K562 (cell line): Measurements from ENCODE around the gene HIRIP3. TPM values are rescaled to one million over a fixed set of nuclear protein-coding genes. Genes with fewer than 3 reads are reported as not detected.

Source experiments
- ATAC-seq: fragments of 200-7000 bp; cut with Tn5 transposase; 3 replicates; pipeline ENCODE4 v1.9.1; 2020; ENCODE audit warnings: moderate library complexity
- BruUV-seq: library from RNA; stranded (reverse); fragments of 400-500 nt; replicated peaks from 2 replicates; lab custom pipeline; 2021; lab: Mats Ljungman, UMichigan
- CTCF ChIA-PET: fragments of 300-600 bp; formaldehyde crosslinking; extraction: SDS; loops from one replicate; lab custom pipeline; 2021; ENCODE audit warnings: low intra/inter-chr PET ratio; lab: Yijun Ruan, JAX
- POLR2A ChIA-PET: fragments of 300-600, 350-650 bp; sonication (Branson Sonifier 250); formaldehyde crosslinking; extraction: SDS; loops from one replicate; lab custom pipeline; 2021; ENCODE audit warnings: antibody characterized with exemption, inconsistent platforms; lab: Yijun Ruan, JAX
- DNase-seq, 4 experiments: peaks; one replicate each; pipeline versions ENCODE4 v3.0.0 to v3.0.0-alpha.2; 2011 to 2018; ENCODE audit warnings: low spot score in 3 of 4, mixed read lengths in 3 of 4; ENCODE audit errors: extremely low read depth in 1 of 4
- FAIRE-seq: peaks from 2 replicates; lab custom pipeline; 2011; peaks lifted over from hg19 to GRCh38; lab: Jason Lieb, UNC
- H2AFZ ChIP-seq: 2 replicates; pipeline ENCODE4 v1.6.0; 2011; ENCODE audit warnings: low read depth, low read length, control low read depth, inconsistent platforms
- H3K27ac ChIP-seq: fragments of 200-600 bp; 3 replicates; pipeline ENCODE4 v1.8.0; 2011; ENCODE audit warnings: low read depth, mild to moderate bottlenecking, control low read depth, inconsistent platforms, low read length, moderate library complexity, mixed read lengths; ENCODE audit errors: extremely low read depth
- H3K27me3 ChIP-seq, 2 experiments: fragments of 300-600 bp in 1 of 2; 2 replicates in 1 of 2; 3 replicates in 1 of 2; pipeline versions ENCODE4 v1.6.0 to v1.8.0; 2011; ENCODE audit warnings: inconsistent platforms in 2 of 2, low read length in 2 of 2, mild to moderate bottlenecking in 1 of 2, mixed read lengths in 1 of 2, moderate library complexity in 1 of 2; ENCODE audit not compliant: control insufficient read depth in 2 of 2, insufficient read depth in 2 of 2
- H3K36me3 ChIP-seq: fragments of 300-600 bp; 3 replicates; pipeline ENCODE4 v1.8.0; 2011; ENCODE audit warnings: mild to moderate bottlenecking, low read length, inconsistent platforms; ENCODE audit not compliant: control insufficient read depth, insufficient read depth
- H3K4me1 ChIP-seq, 2 experiments: fragments of 200-600 bp in 1 of 2; replicated peaks in 1 of 2; 2 replicates in 1 of 2; 3 replicates in 1 of 2; pipeline versions ENCODE4 v1.5.1 to v1.8.0; 2011; ENCODE audit warnings: inconsistent platforms in 2 of 2, low read length in 2 of 2, mild to moderate bottlenecking in 1 of 2, mixed read lengths in 1 of 2, moderate library complexity in 1 of 2; ENCODE audit not compliant: control insufficient read depth in 2 of 2, insufficient read depth in 2 of 2
- H3K4me2 ChIP-seq: 2 replicates; pipeline ENCODE4 v1.6.1; 2011; ENCODE audit warnings: low read length, control low read depth, inconsistent platforms, mixed read lengths; ENCODE audit not compliant: insufficient read depth
- H3K4me3 ChIP-seq: fragments of 200-600 bp; sonication (generic), shearing (Covaris generic); 2 replicates; pipeline ENCODE4 v1.5.1; 2016; ENCODE audit warnings: control low read depth, inconsistent platforms
- H3K79me2 ChIP-seq: fragments of 200-600 bp; 3 replicates; pipeline ENCODE4 v1.8.0; 2011; ENCODE audit warnings: low read length, inconsistent platforms; ENCODE audit not compliant: control insufficient read depth, insufficient read depth
- H3K9ac ChIP-seq, 2 experiments: 2 replicates each; pipeline versions ENCODE4 v1.6.0 to v1.6.1; 2011; ENCODE audit warnings: low read depth in 2 of 2, low read length in 2 of 2, control low read depth in 1 of 2, inconsistent platforms in 1 of 2, mild to moderate bottlenecking in 1 of 2, mixed read lengths in 1 of 2; ENCODE audit not compliant: insufficient read depth in 1 of 2
- H3K9me1 ChIP-seq: one replicate; pipeline ENCODE4 v1.6.0; 2011; ENCODE audit warnings: inconsistent platforms, mild to moderate bottlenecking, low read length, moderate library complexity; ENCODE audit not compliant: control insufficient read depth, insufficient read depth
- H3K9me3 ChIP-seq: replicated peaks from 2 replicates; pipeline ENCODE4 v1.5.1; 2011; ENCODE audit warnings: low read depth, low read length, inconsistent platforms; ENCODE audit not compliant: control insufficient read depth, insufficient read depth
- H4K20me1 ChIP-seq: replicated peaks from 2 replicates; pipeline ENCODE4 v1.6.1; 2011; ENCODE audit warnings: low read length, inconsistent platforms, mixed read lengths; ENCODE audit not compliant: control insufficient read depth, insufficient read depth
- ARID2 ChIP-seq: fragments of 450-650 bp; IDR thresholded peaks from 2 replicates; pipeline ENCODE4 v1.6.1; 2017; ENCODE audit warnings: antibody characterized with exemption, mild to moderate bottlenecking
- FOXJ2 ChIP-seq: fragments of 200-800 bp; sonication (Bioruptor generic); IDR thresholded peaks from 2 replicates; pipeline ENCODE4 v1.6.1; 2016; ENCODE audit warnings: missing genetic modification characterization, missing compliant biosample characterization
- NFYB ChIP-seq: IDR thresholded peaks from 2 replicates; pipeline ENCODE4 v1.6.1; 2011; ENCODE audit warnings: mild to moderate bottlenecking, moderate library complexity; ENCODE audit not compliant: insufficient read length; ENCODE audit errors: extremely low read depth
- POLR2G ChIP-seq: fragments of 200-400 bp; formaldehyde crosslinking; IDR thresholded peaks from 2 replicates; pipeline ENCODE4 v1.6.1; 2017; ENCODE audit warnings: low read depth, mild to moderate bottlenecking, antibody characterized with exemption, low read length, moderate library complexity
- RBFOX2 ChIP-seq: fragments of 200-400 bp; formaldehyde crosslinking; IDR thresholded peaks from 2 replicates; pipeline ENCODE4 v1.6.1; 2017; ENCODE audit warnings: low read depth, mild to moderate bottlenecking, low read length, moderate library complexity
- ZNF780A ChIP-seq: fragments of 250-450 bp; sonication (Bioruptor Pico); IDR thresholded peaks from 2 replicates; pipeline ENCODE4 v1.5.0; 2021; ENCODE audit warnings: mild to moderate bottlenecking
- WGBS: fragments of 100-300 bp; shearing (Covaris generic); methylation state at CpG from one replicate; pipeline ENCODE4 v1.1.6; 2016; ENCODE audit warnings: low coverage, mixed read lengths; ENCODE audit not compliant: insufficient coverage; ENCODE audit errors: missing lambda C conversion rate; 5-methylcytosine and 5-hydroxymethylcytosine counted together
- in situ Hi-C: fragments of 300-500 bp; cut with MboI; formaldehyde crosslinking; loops from 4 replicates; pipeline ENCODE4 v1.15.0; 2018; ENCODE audit warnings: inconsistent platforms, mixed read lengths
- intact Hi-C: fragments of 100-400 bp; cut with micrococcal nuclease; formaldehyde crosslinking; loops from 2 replicates; pipeline ENCODE4 v1.14.2; 2022
- polyA plus RNA-seq, 8 experiments: library from polyadenylated mRNA; depleted of rRNA in 4 of 8; stranded (reverse) in 5 of 8; unstranded in 3 of 8; fragments of >200 nt; fragmentation: Nextera tagmentation in 2 of 8; fragmentation: Illumina TruSeq in 1 of 8; extraction: Ambion mirVana in 2 of 8; extraction: Trizol in 1 of 8; gene quantifications; 2 replicates each; pipeline versions ENCODE4 v1.2.1 to v1.2.3, GENCODE V29; 2011 to 2014; ENCODE audit warnings: inconsistent platforms in 1 of 8, missing spikeins in 1 of 8
- total RNA-seq, 7 experiments: library from RNA; depleted of rRNA in 6 of 7; stranded (reverse); fragments of >200 nt in 6 of 7; fragmentation: Illumina TruSeq in 2 of 7; extraction: Trizol in 2 of 7; gene quantifications; 2 replicates each; pipeline versions ENCODE4 v1.2.1 to v1.2.3, GENCODE V29; 2011 to 2021; ENCODE audit warnings: low replicate concordance in 1 of 7
- TF ChIP-seq, protein P1 (sequence below): fragments of 450-650 bp; conservative IDR thresholded peaks from 2 replicates; pipeline ENCODE4 v1.6.1; 2016; ENCODE audit warnings: missing genetic modification characterization, low read depth, mild to moderate bottlenecking, missing compliant biosample characterization, moderate library complexity

HIRIP3 gene
- total and polyA plus RNA-seq, 9 of the 15 experiments (the other 6 are each of a cell fraction or from before 2014, with no cell fraction given), result 3.3 to 38.2 (median 18.2) TPM

DNA sequence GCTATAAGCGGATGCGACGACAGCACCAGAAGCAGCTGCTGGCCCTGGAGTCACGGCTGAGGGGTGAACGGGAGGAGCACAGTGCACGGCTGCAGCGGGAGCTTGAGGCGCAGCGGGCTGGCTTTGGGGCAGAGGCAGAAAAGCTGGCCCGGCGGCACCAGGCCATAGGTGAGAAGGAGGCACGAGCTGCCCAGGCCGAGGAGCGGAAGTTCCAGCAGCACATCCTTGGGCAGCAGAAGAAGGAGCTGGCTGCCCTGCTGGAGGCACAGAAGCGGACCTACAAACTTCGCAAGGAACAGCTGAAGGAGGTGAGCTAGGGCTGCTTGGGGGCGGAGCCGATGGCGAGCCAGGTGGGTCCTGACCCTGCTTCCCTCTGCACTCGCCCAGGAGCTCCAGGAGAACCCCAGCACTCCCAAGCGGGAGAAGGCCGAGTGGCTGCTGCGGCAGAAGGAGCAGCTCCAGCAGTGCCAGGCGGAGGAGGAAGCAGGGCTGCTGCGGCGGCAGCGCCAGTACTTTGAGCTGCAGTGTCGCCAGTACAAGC, 10.1 kb downstream of the HIRIP3 start:
- intact Hi-C loops, result no loop called here

More for the DNA sequence above, 10.1 kb downstream of the HIRIP3 start:
- no peak for ATAC-seq
- Histone ChIP-seq H4K20me1 (0 out of 2 replicates have a peak, but pooled peaks cover under 1% of the 10 kb centered on the region), H3K4me1 (peaks cover 0 to 15% of the 10 kb centered on the region in 2 experiments; a peak in 1 of 5 replicates)
- WGBS, result 93% methylated on average over 19 of the region's 28 CpGs
- POLR2A ChIA-PET, result interaction anchor here (0.6 to 2.6 kb wide), 5 partner anchors 11 to 300 kb away, joined by 3 to 22 read pairs (median 3); partner anchors contain the start of gene TAOK2
- TF ChIP-seq RBFOX2 (peak; percentile 38), FOXJ2 (tag) (no peak), POLR2G (0 out of 2 replicates have a peak, but pooled peaks have one; percentile 29), NFYB (no peak), ARID2 (no peak), ZNF780A (CRISPR knock-in tag) (no peak)
- TF ChIP-seq, protein P1, sequence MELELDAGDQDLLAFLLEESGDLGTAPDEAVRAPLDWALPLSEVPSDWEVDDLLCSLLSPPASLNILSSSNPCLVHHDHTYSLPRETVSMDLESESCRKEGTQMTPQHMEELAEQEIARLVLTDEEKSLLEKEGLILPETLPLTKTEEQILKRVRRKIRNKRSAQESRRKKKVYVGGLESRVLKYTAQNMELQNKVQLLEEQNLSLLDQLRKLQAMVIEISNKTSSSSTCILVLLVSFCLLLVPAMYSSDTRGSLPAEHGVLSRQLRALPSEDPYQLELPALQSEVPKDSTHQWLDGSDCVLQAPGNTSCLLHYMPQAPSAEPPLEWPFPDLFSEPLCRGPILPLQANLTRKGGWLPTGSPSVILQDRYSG (tag), result no peak
- TF ChIP-seq, all 486 proteins: peak for 2
- in situ Hi-C loops, result no loop called here
- no peaks in the 10 kb centered on the region for H3K9me1 ChIP-seq
- H3K9ac ChIP-seq, result no peak overlapping the region
- DNase-seq (no peak), FAIRE-seq (no peak)
- H3K36me3 ChIP-seq, result peaks cover 100% of the 10 kb centered on the region
- CTCF ChIA-PET, result no interaction called here
- no peak overlapping the region for H3K4me2 ChIP-seq
- no peak overlapping the region for H3K27ac ChIP-seq
- H2AFZ ChIP-seq, result no peak overlapping the region
- no peak overlapping the region for H3K4me3 ChIP-seq
- no peaks in the 10 kb centered on the region for H3K9me3 ChIP-seq
- no peaks in the 10 kb centered on the region for H3K27me3 ChIP-seq
- no TSS peak for BruUV-seq
- no peaks in the 10 kb centered on the region for H3K79me2 ChIP-seq
